MV-4-11 (cell line): ENCODE measurements around the gene TUBA4A.

Experiments
- DNase-seq: peaks from one replicate; lab custom pipeline; 2025; lab: John Stamatoyannopoulos, UW

The TUBA4A gene

GRCh38 chr2:219234331-219234730 lies 19.4 kb downstream of the TUBA4A start:
- DNase-seq: no peak

DNA sequence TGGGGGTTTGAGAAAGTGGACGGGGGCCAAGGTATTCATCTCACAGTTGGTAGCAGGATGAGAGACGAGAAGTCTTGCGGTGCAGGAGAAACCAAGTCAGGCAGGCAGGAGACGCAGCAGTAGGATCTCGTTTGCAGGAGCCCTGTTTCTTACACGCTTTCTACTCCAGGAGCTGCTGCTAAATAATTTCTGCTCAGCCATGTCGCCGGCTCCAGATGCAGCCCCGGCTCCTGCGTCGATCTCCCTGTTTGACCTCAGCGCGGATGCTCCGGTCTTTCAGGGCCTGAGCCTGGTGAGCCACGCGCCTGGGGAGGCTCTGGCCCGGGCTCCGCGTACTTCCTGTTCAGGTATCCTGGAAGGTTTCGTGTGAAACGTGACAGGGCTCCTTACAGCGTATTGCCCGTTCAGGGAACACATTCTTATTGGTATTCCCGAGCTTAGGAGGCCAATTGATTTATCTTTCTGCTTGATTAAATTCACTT lies 23.6 kb downstream of the TUBA4A start:
- peak; percentile 6 for DNase-seq

DNA sequence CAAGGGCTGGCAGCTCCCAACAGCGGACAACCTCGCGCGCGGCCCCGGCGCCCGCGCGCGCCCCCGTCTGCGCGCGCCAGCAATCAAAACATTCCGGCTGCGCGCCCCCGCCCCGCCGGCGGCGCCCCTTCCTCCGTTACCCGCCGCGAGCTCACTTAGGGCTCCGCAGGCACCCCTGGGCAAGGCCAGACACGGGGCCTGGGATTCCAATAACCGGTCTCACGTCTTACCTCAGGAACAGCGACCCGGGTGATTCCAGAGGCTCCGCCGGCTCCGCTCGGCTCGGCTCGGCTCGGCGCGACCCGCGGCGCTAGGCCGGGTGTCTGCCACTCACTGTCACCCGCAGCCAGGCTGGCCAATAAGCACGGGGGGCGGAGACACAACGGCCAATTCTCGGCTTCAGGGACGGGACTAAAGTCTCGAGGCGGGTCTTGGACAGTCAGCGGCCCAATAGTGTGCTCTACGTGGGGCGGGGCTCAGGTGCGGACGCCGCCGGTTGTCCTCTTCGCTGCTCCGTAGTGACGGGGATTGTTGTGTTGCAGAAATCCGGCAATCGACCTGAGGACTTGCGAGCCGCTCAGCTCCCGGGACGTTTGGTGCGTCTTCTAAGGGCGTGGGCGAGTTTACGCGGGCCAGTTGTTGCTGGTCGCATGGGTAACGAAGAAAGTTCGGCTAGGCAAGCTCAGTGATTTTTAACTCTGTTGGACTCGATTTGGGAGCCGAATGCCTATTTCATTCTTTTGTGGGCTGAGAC lies 24.2 kb downstream of the TUBA4A start, which contains the start of the genes ANKZF1 and ATG9A:
Gene ANKZF1 (plus strand): TSS at position 502 of the 754 bp plus-strand sequence. CDS start 452 bp downstream, outside the sequence.
Gene ATG9A (minus strand): TSS at position 332 of the 754 bp plus-strand sequence. CDS start 1,612 bp downstream, outside the sequence.
- peak; percentile 98 for DNase-seq

DNA sequence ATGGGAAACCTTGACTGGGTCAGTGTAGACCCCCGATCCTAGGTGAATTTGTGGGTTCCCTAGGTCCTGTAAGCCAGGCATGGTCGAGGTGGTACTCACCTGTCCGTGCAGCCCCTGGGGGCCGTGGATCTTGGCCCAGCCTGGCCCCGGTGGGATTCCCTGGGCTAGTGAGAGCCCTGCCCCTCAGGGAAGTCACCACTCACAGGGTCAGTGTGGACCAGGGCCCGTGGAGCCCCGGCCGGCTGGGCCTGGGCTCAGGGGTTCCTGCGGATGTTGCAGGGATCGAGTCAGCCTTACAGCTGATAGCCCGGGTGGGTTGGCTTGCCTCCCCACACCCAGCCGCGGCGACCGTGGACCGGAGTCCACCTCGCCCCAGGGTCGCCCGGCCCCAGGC lies 24.8 kb downstream of the TUBA4A start:
- DNase-seq: no peak

- DNase-seq: peak; percentile 2
These were observed 25.4 kb downstream of the TUBA4A start for GRCh38 chr2:219228041-219228910.

DNA sequence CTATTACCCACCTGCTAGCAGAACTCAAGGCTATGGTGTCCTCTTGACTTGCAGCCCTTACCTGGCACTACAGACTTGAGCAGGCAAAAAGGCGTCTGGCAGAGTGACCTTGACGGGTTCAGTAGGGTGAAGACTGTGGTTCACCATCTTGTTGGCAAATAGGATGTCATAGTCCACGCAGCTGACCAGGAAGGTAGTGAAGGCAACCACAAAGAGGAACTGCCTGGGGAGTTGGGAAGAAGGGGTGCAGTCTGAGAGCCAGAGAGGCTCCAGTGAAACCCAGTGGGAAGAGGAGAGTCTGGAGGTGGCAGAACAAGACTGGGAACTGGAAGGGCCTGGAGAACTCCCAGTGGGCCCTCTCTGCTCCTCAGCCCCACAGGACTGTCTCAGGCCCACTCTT lies 28.4 kb downstream of the TUBA4A start:
- DNase-seq: peak; percentile 91

- no peak for DNase-seq
These were observed 29.7 kb downstream of the TUBA4A start for GRCh38 chr2:219223831-219224610.

DNA sequence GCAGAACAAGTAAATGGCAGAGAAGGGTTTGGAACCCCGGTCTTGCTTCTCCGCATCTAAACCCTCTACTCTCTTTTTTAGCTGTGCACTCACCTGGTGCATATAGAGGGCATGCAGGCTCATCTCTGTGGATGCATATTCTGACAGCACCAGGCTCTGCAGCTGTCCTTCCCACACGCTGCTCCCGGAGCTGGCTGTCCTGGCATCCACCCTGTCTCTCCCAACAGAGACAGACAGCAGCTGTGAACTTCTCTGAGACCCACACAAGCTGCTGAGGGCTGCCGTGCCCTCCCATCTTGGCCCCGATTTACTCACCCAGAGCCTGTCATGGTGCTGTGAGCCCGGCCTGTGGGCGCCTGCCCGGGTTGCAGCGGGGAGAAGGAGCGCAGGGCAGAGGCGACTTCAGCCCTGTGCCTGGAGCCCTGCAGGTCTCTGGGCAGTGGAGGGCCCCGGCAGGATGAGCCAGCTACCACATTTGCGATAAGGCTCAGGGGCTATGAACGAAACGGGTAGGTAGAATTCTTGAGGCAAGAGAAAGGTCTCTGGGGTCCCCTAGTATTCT lies 31.7 kb downstream of the TUBA4A start:
- DNase-seq: no peak

- no peak for DNase-seq
These were observed 32.9 kb downstream of the TUBA4A start for GRCh38 chr2:219220652-219221402.

- no peak for DNase-seq
These were observed 33.8 kb downstream of the TUBA4A start for GRCh38 chr2:219219784-219220532.

- peak; percentile 39 for DNase-seq
These were observed 34.7 kb downstream of the TUBA4A start, which contains the start of gene ABCB6 for GRCh38 chr2:219218732-219219701. Gene ABCB6, minus strand, starts transcription at chr2:219218958. Its CDS starts 285 bp downstream, at chr2:219218673.

GRCh38 chr2:219218217-219218731 lies 35.4 kb downstream of the TUBA4A start:
- DNase-seq: no peak

GRCh38 chr2:219216535-219216915 lies 37.2 kb downstream of the TUBA4A start:
- DNase-seq: no peak

- no peak for DNase-seq
These were observed 37.7 kb downstream of the TUBA4A start for GRCh38 chr2:219215871-219216534.

DNA sequence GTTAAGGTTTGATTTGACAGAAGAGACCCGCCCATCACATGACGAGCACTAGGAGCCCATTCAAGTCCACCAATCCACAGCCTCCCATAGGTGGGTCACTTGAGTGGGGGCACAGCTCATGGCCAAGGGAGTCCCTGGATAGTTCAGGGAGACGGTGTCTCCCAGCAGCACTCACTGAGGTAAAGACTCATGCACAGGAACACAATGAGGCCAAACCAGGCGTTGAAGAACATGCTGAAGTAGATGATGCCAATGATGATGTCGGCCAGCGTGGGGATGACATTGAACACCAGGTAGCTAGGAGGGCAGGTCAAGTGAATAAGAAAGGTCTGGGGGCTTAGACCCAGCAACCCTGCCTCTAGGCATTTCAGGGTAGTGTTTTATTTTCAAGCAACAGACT lies 38.9 kb downstream of the TUBA4A start:
- no peak for DNase-seq

GRCh38 chr2:219214141-219214540 lies 39.6 kb downstream of the TUBA4A start:
- DNase-seq: no peak

- DNase-seq: no peak
These were observed 40.1 kb downstream of the TUBA4A start for GRCh38 chr2:219213486-219214071.

DNA sequence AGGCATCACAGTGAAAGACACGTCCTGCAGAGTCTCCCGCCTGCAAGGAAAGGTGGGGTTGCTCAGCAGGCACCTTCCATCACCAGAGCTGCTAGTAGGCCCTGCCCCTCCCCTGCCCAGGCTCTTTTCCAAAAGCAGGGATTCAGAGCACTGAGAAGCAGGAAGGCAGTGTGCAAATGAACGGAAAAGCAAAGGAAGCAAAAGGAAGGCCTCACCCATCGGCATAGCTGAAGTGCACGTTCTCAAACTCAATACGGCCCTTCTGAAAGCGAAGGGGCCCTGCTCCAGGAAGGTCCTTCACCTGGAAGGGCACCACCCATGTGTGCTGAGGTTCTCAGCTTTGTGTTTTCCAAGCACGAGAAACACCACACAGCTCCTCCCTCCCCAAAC lies 40.7 kb downstream of the TUBA4A start:
- no peak for DNase-seq
